Mammary epithelial cell (primary cell): ENCODE measurements around the gene FBLN5.

Experiments used
- EZH2 ChIP-seq: IDR thresholded peaks from 2 replicates; pipeline ENCODE4 v1.6.1; 2012; ENCODE audit warnings: low read length, inconsistent platforms, borderline replicate concordance
- TF ChIP-seq, protein P1 (sequence below), 2 donors: IDR thresholded peaks in 1 of 2; conservative IDR thresholded peaks in 1 of 2; 2 replicates each; pipeline ENCODE4 v1.5.1; 2011 to 2012; ENCODE audit warnings: inconsistent platforms in 2 of 2, low read length in 2 of 2, mild to moderate bottlenecking in 2 of 2, control low read depth in 1 of 2, low read depth in 1 of 2; ENCODE audit not compliant: insufficient read depth in 1 of 2; ENCODE audit errors: extremely low read depth in 1 of 2

DNA sequence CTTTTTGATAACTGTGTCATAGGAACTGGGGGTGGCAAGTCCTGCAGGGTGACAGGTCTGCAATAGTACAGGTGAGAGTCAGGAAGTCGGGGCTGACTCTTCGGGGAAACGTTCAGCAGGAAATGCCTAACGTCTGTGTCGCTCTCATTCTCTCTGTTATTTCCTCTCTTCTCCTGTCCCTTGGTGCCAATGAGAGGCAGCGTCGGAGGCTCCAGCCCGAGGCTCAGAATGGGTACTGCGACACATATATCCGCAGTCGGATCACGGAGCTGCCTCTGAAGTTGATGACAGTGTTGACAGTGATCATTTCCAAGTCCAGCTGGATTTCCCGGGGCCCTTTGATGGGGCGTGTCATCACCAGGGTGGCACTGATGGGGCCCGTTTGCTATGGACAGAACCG, 77.5 kb downstream of the FBLN5 start:
- TF ChIP-seq, protein P1, sequence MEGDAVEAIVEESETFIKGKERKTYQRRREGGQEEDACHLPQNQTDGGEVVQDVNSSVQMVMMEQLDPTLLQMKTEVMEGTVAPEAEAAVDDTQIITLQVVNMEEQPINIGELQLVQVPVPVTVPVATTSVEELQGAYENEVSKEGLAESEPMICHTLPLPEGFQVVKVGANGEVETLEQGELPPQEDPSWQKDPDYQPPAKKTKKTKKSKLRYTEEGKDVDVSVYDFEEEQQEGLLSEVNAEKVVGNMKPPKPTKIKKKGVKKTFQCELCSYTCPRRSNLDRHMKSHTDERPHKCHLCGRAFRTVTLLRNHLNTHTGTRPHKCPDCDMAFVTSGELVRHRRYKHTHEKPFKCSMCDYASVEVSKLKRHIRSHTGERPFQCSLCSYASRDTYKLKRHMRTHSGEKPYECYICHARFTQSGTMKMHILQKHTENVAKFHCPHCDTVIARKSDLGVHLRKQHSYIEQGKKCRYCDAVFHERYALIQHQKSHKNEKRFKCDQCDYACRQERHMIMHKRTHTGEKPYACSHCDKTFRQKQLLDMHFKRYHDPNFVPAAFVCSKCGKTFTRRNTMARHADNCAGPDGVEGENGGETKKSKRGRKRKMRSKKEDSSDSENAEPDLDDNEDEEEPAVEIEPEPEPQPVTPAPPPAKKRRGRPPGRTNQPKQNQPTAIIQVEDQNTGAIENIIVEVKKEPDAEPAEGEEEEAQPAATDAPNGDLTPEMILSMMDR (conservative IDR thresholded peaks at IDR 0.05 in 1 of 2, IDR thresholded peaks at IDR 0.05 in 1 of 2; ENCODE audit: extremely low read depth in 1 of 2, insufficient read depth in 1 of 2, low read depth in 1 of 2, low read length in 2 of 2) = no peak
- no peak for TF ChIP-seq EZH2
